NCI-H187 treated with DMSO at 0.1 percent for 48 hours (cell line): Measurements from ENCODE around the gene MZB1.
"Not testable (repeated sequence)": the region's sequence is repeated elsewhere in the genome, so short reads cannot be mapped to it uniquely, and the experiment has no call there.

Source experiments
- DNase-seq: peaks from one replicate; lab custom pipeline; 2025; lab: John Stamatoyannopoulos, UW

The MZB1 gene

GRCh38 chr5:139410121-139410992 is 20.6 kb upstream of the MZB1 start:
- DNase-seq: no peak

- not testable (repeated sequence) for DNase-seq
These were observed 19.4 kb upstream of the MZB1 start for GRCh38 chr5:139409116-139409515.

GRCh38 chr5:139408191-139408590 is 18.5 kb upstream of the MZB1 start:
- DNase-seq: no peak

GRCh38 chr5:139407517-139407916 is 17.8 kb upstream of the MZB1 start:
- DNase-seq: no peak

- DNase-seq: no peak
These were observed 17.2 kb upstream of the MZB1 start for GRCh38 chr5:139406963-139407362.

GRCh38 chr5:139404484-139404840 is 14.7 kb upstream of the MZB1 start:
- no peak for DNase-seq

GRCh38 chr5:139403787-139404483 is 14.2 kb upstream of the MZB1 start, which contains the start of gene SPATA24:
TSS of gene SPATA24 (minus strand) at chr5:139404089. CDS start at chr5:139404060, 29 bp downstream.
- peak; percentile 82 for DNase-seq

GRCh38 chr5:139403418-139403786 is 13.7 kb upstream of the MZB1 start:
- DNase-seq: no peak

GRCh38 chr5:139402561-139403158 is 12.9 kb upstream of the MZB1 start:
- no peak for DNase-seq

- DNase-seq: no peak
These were observed 11.8 kb upstream of the MZB1 start for GRCh38 chr5:139401546-139401945.

GRCh38 chr5:139399501-139400121 is 9.9 kb upstream of the MZB1 start:
- DNase-seq: no peak

- no peak for DNase-seq
These were observed 8.2 kb upstream of the MZB1 start for GRCh38 chr5:139397921-139398320.

GRCh38 chr5:139396691-139397090 is 7.0 kb upstream of the MZB1 start:
- no peak for DNase-seq

GRCh38 chr5:139395844-139396640 is 6.3 kb upstream of the MZB1 start:
- no peak for DNase-seq

GRCh38 chr5:139394654-139395566 is 5.2 kb upstream of the MZB1 start, which contains the start of gene PROB1:
TSS of gene PROB1 (minus strand) at chr5:139395104. CDS start at chr5:139395081, 23 bp downstream.
- DNase-seq: no peak

- DNase-seq: no peak
These were observed 4.5 kb upstream of the MZB1 start for GRCh38 chr5:139394123-139394653.

- no peak for DNase-seq
These were observed 3.9 kb upstream of the MZB1 start for GRCh38 chr5:139393497-139394122.

GRCh38 chr5:139392678-139393496 is 3.2 kb upstream of the MZB1 start:
- DNase-seq: no peak

- DNase-seq: no peak
These were observed 2.6 kb upstream of the MZB1 start for GRCh38 chr5:139392324-139392677.
